Tibial artery (tissue), 4 donors: Measurements from ENCODE around the gene CCDC83.

Experiments
- DNase-seq, 2 donors: peaks; one replicate each; pipeline ENCODE4 v3.0.0-alpha.2; 2019
- H3K27ac ChIP-seq, 2 donors: fragments of 200-600 bp; sonication (generic) in 1 of 2; 1 replicate in 1 of 2; 2 replicates in 1 of 2; pipeline ENCODE4 v1.5.1; 2018 to 2019; ENCODE audit warnings: mild to moderate bottlenecking in 1 of 2
- H3K27me3 ChIP-seq, 2 donors: fragments of 200-600 bp; sonication (generic) in 1 of 2; one replicate each; pipeline versions ENCODE4 v1.5.1 to v1.6.0; 2016 to 2019
- H3K36me3 ChIP-seq, 3 donors: fragments of 200-600 bp; sonication (generic) in 2 of 3; one replicate each; pipeline ENCODE4 v1.5.1; 2016 to 2019; ENCODE audit warnings: mild to moderate bottlenecking in 2 of 3
- H3K4me1 ChIP-seq, 4 donors: fragments of 200-600 bp; sonication (generic) in 2 of 4; 1 replicate in 3 of 4; 2 replicates in 1 of 4; pipeline ENCODE4 v1.5.1; 2016 to 2019
- H3K4me3 ChIP-seq, 2 donors: fragments of 200-600 bp; sonication (generic) in 1 of 2; 1 replicate in 1 of 2; 2 replicates in 1 of 2; pipeline ENCODE4 v1.5.1; 2018 to 2019; ENCODE audit warnings: mild to moderate bottlenecking in 2 of 2
- H3K9me3 ChIP-seq, 3 donors: fragments of 200-600 bp; sonication (generic) in 1 of 3; one replicate each; pipeline ENCODE4 v1.5.1; 2016 to 2019
- CTCF ChIP-seq, 2 experiments: fragments of 200-600 bp in 1 of 2; fragments of 450-650 bp in 1 of 2; IDR thresholded peaks; one replicate each; pipeline ENCODE4 v1.5.1; 2017 to 2019; ENCODE audit warnings: antibody characterized with exemption in 2 of 2, mild to moderate bottlenecking in 1 of 2, moderate library complexity in 1 of 2
- intact Hi-C: fragments of 100-400 bp; cut with DNase I; formaldehyde crosslinking; loops from one replicate; pipeline ENCODE4 v1.15.0; 2023; ENCODE audit warnings: low total_unique reads

The CCDC83 gene

DNA sequence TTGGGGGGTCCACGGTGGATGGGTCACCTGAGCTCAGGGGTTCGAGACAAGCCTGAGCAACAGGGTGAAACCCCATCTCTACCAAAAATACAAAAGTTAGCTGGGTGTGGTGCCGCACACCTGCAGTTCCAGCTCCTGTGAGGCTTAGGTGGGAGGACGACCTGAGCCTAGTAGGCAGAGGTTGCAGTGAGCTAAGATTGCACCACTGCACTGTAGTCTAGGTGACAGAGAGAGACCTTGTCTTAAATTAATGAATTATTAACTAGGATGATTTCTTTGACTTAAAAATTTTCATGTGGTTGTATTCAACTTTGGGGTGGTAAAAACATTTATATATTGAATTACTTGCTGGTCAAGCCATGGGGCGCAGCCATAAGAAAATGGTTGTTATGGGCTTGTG is 33.9 kb downstream of the CCDC83 start:
- DNase-seq = no peak
- Histone ChIP-seq H3K4me1 (peaks cover 0 to 11% (median 0%) of the 10 kb centered on the region in 4 donors), H3K9me3 (no peaks in the 10 kb centered on the region), H3K27me3 (no peaks in the 10 kb centered on the region), H3K4me3 (no peak overlapping the region), H3K36me3 (no peaks in the 10 kb centered on the region), H3K27ac (no peak overlapping the region)
- TF ChIP-seq CTCF (IDR thresholded peaks at IDR 0.05) = no peak
- intact Hi-C loops = no loop called here

DNA sequence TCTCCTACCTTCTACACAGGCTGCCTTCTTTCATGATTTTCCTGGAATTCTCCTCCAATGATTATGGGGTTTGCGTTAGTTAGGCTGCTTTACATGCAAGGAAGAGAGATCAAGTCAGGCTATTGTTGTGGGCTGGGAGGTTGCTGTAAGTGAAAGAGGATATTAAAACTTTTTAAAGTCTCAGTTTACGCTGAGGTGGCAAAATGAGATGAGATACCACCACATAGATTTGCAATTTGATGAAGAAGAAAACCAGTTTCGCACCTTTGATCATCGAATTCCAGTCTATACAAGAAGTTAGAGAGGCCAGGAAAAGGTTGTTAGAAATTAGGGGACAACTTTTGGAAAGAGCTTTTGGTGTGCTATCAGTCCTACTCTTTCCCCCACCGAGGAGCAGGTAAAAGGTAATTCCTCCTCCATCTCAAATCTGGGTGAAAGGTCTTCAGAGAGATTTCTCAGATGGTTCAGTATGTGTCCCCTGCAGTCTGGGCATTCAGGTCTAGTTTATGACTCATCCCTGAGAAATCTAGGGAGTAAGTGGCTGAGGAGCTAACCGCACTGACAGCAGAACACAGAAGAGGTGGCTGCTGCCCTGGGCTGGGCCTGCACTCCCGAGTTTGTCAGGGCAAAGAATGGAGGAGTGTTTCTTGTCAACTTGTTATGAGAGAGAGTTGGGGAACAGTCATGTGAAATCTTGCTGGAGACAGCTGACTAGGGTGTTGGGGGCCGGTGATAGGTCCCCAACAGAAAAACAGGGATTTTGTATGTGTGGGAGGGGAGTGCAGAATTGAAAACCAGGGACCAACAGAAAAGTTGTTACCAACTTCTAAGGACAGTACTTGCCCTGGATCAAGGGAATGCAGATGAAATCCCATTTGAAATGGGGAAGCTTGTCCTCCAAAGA is 34.7 kb downstream of the CCDC83 start:
- Histone ChIP-seq H3K9me3 (no peaks in the 10 kb centered on the region), H3K36me3 (no peaks in the 10 kb centered on the region), H3K4me1 (peaks cover 0 to 3% (median 0%) of the 10 kb centered on the region in 4 donors), H3K4me3 (no peak overlapping the region), H3K27ac (no peak overlapping the region), H3K27me3 (no peaks in the 10 kb centered on the region)
- no peak for DNase-seq
- TF ChIP-seq CTCF (IDR thresholded peaks at IDR 0.05) = no peak
- intact Hi-C loops = no loop called here

DNA sequence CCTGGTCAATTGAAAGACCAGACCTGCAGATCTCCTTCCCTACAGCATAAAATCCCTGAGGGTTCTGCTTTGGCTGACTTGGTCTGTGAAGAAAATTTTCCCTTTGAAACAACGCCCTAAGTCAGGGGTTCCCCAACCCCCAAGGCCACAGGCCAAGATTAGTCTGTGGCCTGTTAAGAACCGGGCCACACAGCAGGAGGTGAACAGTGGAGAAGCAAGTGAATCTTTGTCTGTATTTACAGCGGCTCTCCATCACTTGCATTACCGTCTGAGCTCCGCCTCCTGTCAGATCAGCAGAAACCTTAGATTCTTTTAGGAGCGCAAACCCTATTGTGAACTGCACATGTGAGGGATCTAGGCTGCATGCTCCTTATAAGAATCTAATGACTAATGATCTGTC is 38.2 kb downstream of the CCDC83 start:
- Histone ChIP-seq H3K36me3 (no peaks in the 10 kb centered on the region), H3K9me3 (no peaks in the 10 kb centered on the region), H3K4me1 (no peaks in the 10 kb centered on the region), H3K4me3 (no peak overlapping the region), H3K27ac (no peak overlapping the region), H3K27me3 (no peaks in the 10 kb centered on the region)
- intact Hi-C loops = no loop called here
- no peak for TF ChIP-seq CTCF (IDR thresholded peaks at IDR 0.05)
- DNase-seq = no peak

DNA sequence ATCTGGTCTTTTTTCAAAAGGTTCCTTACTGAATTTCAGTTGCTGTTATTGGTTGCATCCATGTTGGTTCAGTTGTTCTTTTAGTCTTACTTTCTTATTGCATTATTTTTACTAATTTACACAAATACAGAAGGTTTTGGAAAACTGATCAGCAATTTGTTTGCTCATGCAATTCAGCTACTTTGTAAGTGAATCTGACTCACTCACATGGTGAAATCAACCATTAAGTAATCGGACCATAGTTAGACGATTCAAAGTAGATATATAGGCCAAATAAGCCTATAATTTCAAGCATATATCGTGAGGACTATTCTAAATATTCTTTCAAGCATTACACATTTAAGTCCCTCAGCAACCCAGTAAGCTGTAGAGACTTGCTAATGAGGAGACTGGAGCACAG is 41.7 kb downstream of the CCDC83 start:
- no peak for DNase-seq
- Histone ChIP-seq H3K4me1 (no peaks in the 10 kb centered on the region), H3K27me3 (no peaks in the 10 kb centered on the region), H3K27ac (no peak overlapping the region), H3K4me3 (no peak overlapping the region), H3K9me3 (no peaks in the 10 kb centered on the region), H3K36me3 (no peaks in the 10 kb centered on the region)
- TF ChIP-seq CTCF (IDR thresholded peaks at IDR 0.05) = no peak
- intact Hi-C loops = no loop called here

- no peak for TF ChIP-seq CTCF (IDR thresholded peaks at IDR 0.05)
- Histone ChIP-seq H3K27me3 (no peaks in the 10 kb centered on the region), H3K4me3 (no peak overlapping the region), H3K4me1 (no peaks in the 10 kb centered on the region), H3K27ac (no peak overlapping the region), H3K36me3 (no peaks in the 10 kb centered on the region), H3K9me3 (no peaks in the 10 kb centered on the region)
- no peak for DNase-seq
- intact Hi-C loops = no loop called here
These were observed 43.3 kb downstream of the CCDC83 start for GRCh38 chr11:85898456-85898855.
